Ishikawa (cell line): ENCODE measurements around the gene ABR.

Experiments used
- CEBPB ChIP-seq: IDR thresholded peaks from 2 replicates; pipeline ENCODE4 v1.6.1; 2012
- CREB1 ChIP-seq: IDR thresholded peaks from 2 replicates; pipeline ENCODE4 v1.6.1; 2012; ENCODE audit warnings: low read depth
- EP300 ChIP-seq: IDR thresholded peaks from 2 replicates; pipeline ENCODE4 v1.6.1; 2012; ENCODE audit warnings: borderline replicate concordance
- FOXM1 ChIP-seq: IDR thresholded peaks from 2 replicates; pipeline ENCODE4 v1.6.1; 2012; ENCODE audit warnings: low read depth, borderline replicate concordance
- RAD21 ChIP-seq: IDR thresholded peaks from 2 replicates; pipeline ENCODE4 v1.6.1; 2012; ENCODE audit warnings: low read depth
- REST ChIP-seq: IDR thresholded peaks from 2 replicates; pipeline ENCODE4 v1.6.1; 2012; ENCODE audit warnings: low read depth, mild to moderate bottlenecking
- TAF1 ChIP-seq: IDR thresholded peaks from 2 replicates; pipeline ENCODE4 v1.6.1; 2012; ENCODE audit warnings: low read depth, mild to moderate bottlenecking
- TCF12 ChIP-seq: IDR thresholded peaks from 2 replicates; pipeline ENCODE4 v1.6.1; 2012; ENCODE audit warnings: low read depth
- TEAD4 ChIP-seq: IDR thresholded peaks from 2 replicates; pipeline ENCODE4 v1.6.1; 2012

GRCh38 chr17:1145311-1145986 is 34.3 kb downstream of the ABR start:
- TF ChIP-seq CEBPB (no peak), TAF1 (no peak), EP300 (no peak), REST (no peak), TCF12 (no peak), RAD21 (no peak), TEAD4 (no peak), FOXM1 (no peak), CREB1 (no peak)
